Measurements from ENCODE around the gene CDH4.

The CDH4 gene

DNA sequence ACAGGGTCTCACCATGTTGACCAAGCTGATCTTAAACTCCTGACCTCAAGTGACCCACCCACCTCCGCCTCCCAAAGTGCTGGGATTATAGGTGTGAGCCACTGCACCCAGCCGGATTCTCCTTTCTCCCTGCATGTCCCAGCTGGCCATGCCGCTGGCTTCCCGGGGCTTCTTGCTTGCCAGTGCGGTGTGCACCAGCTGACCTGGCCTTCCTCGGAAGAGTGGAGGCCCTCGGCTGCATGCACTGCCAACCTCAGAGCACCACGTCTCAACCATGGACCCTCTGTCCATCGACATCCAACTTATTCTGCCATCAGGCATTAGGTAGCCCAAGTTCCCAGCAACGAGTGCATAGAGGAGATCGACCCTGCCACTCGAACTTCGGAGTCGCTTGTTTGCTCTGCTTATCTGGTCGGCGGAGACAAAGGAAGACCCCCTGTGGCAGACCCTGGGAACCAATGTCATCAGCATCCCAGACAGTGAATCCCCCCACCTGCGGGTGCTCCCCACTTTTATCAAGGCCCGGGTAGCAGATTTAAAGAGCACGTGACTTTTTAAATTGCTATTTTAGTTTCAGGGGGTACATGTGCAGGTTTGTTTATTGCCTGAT, 307.8 kb downstream of the CDH4 start:
- CTCF ChIA-PET: no interaction called here

More for the DNA sequence above, 307.8 kb downstream of the CDH4 start:
- POLR2A ChIA-PET: no interaction called here
- Histone ChIP-seq H3K4me1 (ENCODE audit: control insufficient read depth, insufficient read depth, low read length) (no peaks in the 10 kb centered on the region), H3K27ac (ENCODE audit: extremely low read depth, low read depth, low read length) (no peak overlapping the region), H3K9me3 (ENCODE audit: control insufficient read depth, insufficient read depth, low read depth, low read length) (no peaks in the 10 kb centered on the region), H3K4me3 (ENCODE audit: low read depth, low read length) (no peak overlapping the region), H3K36me3 (ENCODE audit: control insufficient read depth in 2 of 2, insufficient read depth in 1 of 2, low read length in 2 of 2) (no peaks in the 10 kb centered on the region)
- no peak for TF ChIP-seq ZNF596 (tag by site-specific recombination; IDR thresholded peaks at IDR 0.05)
- no peak for TF ChIP-seq ZNF707 (tag by site-specific recombination; IDR thresholded peaks at IDR 0.05)
- no peak for TF ChIP-seq ZNF792 (tag by site-specific recombination; IDR thresholded peaks at IDR 0.05)
- no peak for TF ChIP-seq TSHZ1 (tag by site-specific recombination; IDR thresholded peaks at IDR 0.05; ENCODE audit: borderline replicate concordance)
- no peak for TF ChIP-seq ZNF280D (tag by site-specific recombination; IDR thresholded peaks at IDR 0.05)
- TF ChIP-seq ZNF24 (tag by site-specific recombination; IDR thresholded peaks at IDR 0.05): no peak
- no peak for TF ChIP-seq PRDM6 (tag by site-specific recombination; IDR thresholded peaks at IDR 0.05)
- TF ChIP-seq, protein P1, sequence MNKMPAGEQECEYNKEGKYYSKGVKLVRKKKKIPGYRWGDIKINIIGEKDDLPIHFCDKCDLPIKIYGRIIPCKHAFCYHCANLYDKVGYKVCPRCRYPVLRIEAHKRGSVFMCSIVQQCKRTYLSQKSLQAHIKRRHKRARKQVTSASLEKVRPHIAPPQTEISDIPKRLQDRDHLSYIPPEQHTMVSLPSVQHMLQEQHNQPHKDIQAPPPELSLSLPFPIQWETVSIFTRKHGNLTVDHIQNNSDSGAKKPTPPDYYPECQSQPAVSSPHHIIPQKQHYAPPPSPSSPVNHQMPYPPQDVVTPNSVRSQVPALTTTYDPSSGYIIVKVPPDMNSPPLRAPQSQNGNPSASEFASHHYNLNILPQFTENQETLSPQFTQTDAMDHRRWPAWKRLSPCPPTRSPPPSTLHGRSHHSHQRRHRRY (tag by site-specific recombination; IDR thresholded peaks at IDR 0.05): no peak
- TF ChIP-seq ZNF16 (tag by site-specific recombination; IDR thresholded peaks at IDR 0.05; ENCODE audit: low read depth): no peak
- TF ChIP-seq KLF1 (tag by site-specific recombination; IDR thresholded peaks at IDR 0.05): no peak
- TF ChIP-seq REPIN1 (tag by site-specific recombination; IDR thresholded peaks at IDR 0.05; ENCODE audit: low read depth): no peak
- TF ChIP-seq, protein P2, sequence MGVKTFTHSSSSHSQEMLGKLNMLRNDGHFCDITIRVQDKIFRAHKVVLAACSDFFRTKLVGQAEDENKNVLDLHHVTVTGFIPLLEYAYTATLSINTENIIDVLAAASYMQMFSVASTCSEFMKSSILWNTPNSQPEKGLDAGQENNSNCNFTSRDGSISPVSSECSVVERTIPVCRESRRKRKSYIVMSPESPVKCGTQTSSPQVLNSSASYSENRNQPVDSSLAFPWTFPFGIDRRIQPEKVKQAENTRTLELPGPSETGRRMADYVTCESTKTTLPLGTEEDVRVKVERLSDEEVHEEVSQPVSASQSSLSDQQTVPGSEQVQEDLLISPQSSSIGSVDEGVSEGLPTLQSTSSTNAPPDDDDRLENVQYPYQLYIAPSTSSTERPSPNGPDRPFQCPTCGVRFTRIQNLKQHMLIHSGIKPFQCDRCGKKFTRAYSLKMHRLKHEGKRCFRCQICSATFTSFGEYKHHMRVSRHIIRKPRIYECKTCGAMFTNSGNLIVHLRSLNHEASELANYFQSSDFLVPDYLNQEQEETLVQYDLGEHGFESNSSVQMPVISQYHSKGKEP (tag by site-specific recombination; IDR thresholded peaks at IDR 0.05): no peak
- TF ChIP-seq ATF2 (tag by site-specific recombination; IDR thresholded peaks at IDR 0.05; ENCODE audit: low read depth): no peak
- no peak for TF ChIP-seq ZFP37 (tag by site-specific recombination; IDR thresholded peaks at IDR 0.05)
- TF ChIP-seq, protein P3, sequence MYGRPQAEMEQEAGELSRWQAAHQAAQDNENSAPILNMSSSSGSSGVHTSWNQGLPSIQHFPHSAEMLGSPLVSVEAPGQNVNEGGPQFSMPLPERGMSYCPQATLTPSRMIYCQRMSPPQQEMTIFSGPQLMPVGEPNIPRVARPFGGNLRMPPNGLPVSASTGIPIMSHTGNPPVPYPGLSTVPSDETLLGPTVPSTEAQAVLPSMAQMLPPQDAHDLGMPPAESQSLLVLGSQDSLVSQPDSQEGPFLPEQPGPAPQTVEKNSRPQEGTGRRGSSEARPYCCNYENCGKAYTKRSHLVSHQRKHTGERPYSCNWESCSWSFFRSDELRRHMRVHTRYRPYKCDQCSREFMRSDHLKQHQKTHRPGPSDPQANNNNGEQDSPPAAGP (tag by site-specific recombination; IDR thresholded peaks at IDR 0.05): no peak
